B cell (primary cell): ENCODE measurements around the gene THSD4. TPM values are rescaled to one million over a fixed set of nuclear protein-coding genes. Genes with fewer than 3 reads are reported as not detected.

Experiments used
- ATAC-seq: fragments of 200-7000 bp; cut with Tn5 transposase; one replicate; pipeline ENCODE4 v1.10.0; 2021; ENCODE audit warnings: low read depth, mild to moderate bottlenecking, moderate number of reproducible peaks, moderate library complexity
- CTCF ChIA-PET: fragments of 350-600 bp; sonication (Branson Sonifier 250); formaldehyde crosslinking; loops from one replicate; lab custom pipeline; 2021; ENCODE audit warnings: antibody characterized with exemption, inconsistent platforms; lab: Charles Lee
- POLR2A ChIA-PET: fragments of 350-600 bp; sonication (Branson Sonifier 250); formaldehyde crosslinking; loops from one replicate; lab custom pipeline; 2021; ENCODE audit warnings: antibody characterized with exemption; lab: Charles Lee
- DNase-seq: peaks from one replicate; pipeline ENCODE4 v3.0.0; 2013
- H2AFZ ChIP-seq: 2 replicates; pipeline ENCODE4 v1.6.1; 2012; ENCODE audit warnings: mild to moderate bottlenecking, low read depth, low read length; ENCODE audit not compliant: insufficient read depth, poor library complexity, severe bottlenecking
- H3K27ac ChIP-seq, 2 donors: 1 replicate in 1 of 2; 2 replicates in 1 of 2; pipeline ENCODE4 v1.5.1; 2012 to 2013; ENCODE audit warnings: low read length in 2 of 2, mild to moderate bottlenecking in 2 of 2, moderate library complexity in 1 of 2
- H3K27me3 ChIP-seq, 4 experiments: fragments of 200-600 bp in 1 of 4; sonication (generic) in 1 of 4; replicated peaks in 1 of 4; 1 replicate in 2 of 4; 2 replicates in 2 of 4; pipeline versions ENCODE4 v1.6.1 to v1.7.0; 2013 to 2016; ENCODE audit warnings: low read length in 3 of 4, mild to moderate bottlenecking in 2 of 4, mixed read lengths in 1 of 4, moderate library complexity in 1 of 4; ENCODE audit not compliant: insufficient read depth in 4 of 4, control insufficient read depth in 3 of 4; ENCODE audit errors: control extremely low read depth in 1 of 4
- H3K36me3 ChIP-seq, 2 experiments: replicated peaks in 1 of 2; 1 replicate in 1 of 2; 2 replicates in 1 of 2; pipeline versions ENCODE4 v1.6.1 to v1.7.1; 2013; ENCODE audit warnings: low read length in 1 of 2; ENCODE audit not compliant: insufficient read depth in 2 of 2, control insufficient read depth in 1 of 2; ENCODE audit errors: control extremely low read depth in 1 of 2, extremely low read depth in 1 of 2
- H3K4me1 ChIP-seq, 2 donors: fragments of 200-600 bp in 1 of 2; sonication (generic) in 1 of 2; 1 replicate in 1 of 2; 2 replicates in 1 of 2; pipeline versions ENCODE4 v1.5.1 to v1.6.1; 2013 to 2017; ENCODE audit warnings: low read length in 2 of 2; ENCODE audit not compliant: control insufficient read depth in 2 of 2, insufficient read depth in 2 of 2
- H3K4me2 ChIP-seq: replicated peaks from 2 replicates; pipeline ENCODE3; 2012; ENCODE audit warnings: mild to moderate bottlenecking, low read depth, low read length; ENCODE audit not compliant: poor library complexity, severe bottlenecking
- H3K4me3 ChIP-seq, 5 experiments: fragments of 200-600 bp in 1 of 5; sonication (generic) in 1 of 5; 1 replicate in 3 of 5; 2 replicates in 2 of 5; pipeline versions ENCODE4 v1.5.1 to v1.7.0; 2011 to 2016; ENCODE audit warnings: low read length in 4 of 5, mild to moderate bottlenecking in 4 of 5, low read depth in 2 of 5, control low read depth in 1 of 5, moderate library complexity in 1 of 5; ENCODE audit not compliant: insufficient read depth in 1 of 5; ENCODE audit errors: control extremely low read depth in 1 of 5, extremely low read depth in 1 of 5
- H3K79me2 ChIP-seq: fragments of 200-600 bp; sonication (generic); one replicate; pipeline ENCODE4 v1.6.0; 2016; ENCODE audit warnings: low read length; ENCODE audit not compliant: control insufficient read depth, insufficient read depth
- H3K9ac ChIP-seq: fragments of 200-600 bp; sonication (generic); 2 replicates; pipeline ENCODE4 v1.6.1; 2017; ENCODE audit warnings: mild to moderate bottlenecking, low read length, moderate library complexity
- H3K9me3 ChIP-seq, 3 donors: one replicate each; pipeline versions ENCODE4 v1.6.1 to v1.7.1; 2013; ENCODE audit warnings: low read length in 2 of 3; ENCODE audit not compliant: control insufficient read depth in 2 of 3, insufficient read depth in 1 of 3; ENCODE audit errors: control extremely low read depth in 1 of 3
- H4K20me1 ChIP-seq: 2 replicates; pipeline ENCODE4 v1.6.0; 2012; ENCODE audit warnings: mild to moderate bottlenecking, low read length; ENCODE audit not compliant: insufficient read depth, control insufficient read depth, poor library complexity, severe bottlenecking
- H3K27ac Mint-ChIP-seq: one replicate; pipeline ENCODE4 v1.8.0; 2021; ENCODE audit warnings: mixed read lengths
- H3K27me3 Mint-ChIP-seq: one replicate; pipeline ENCODE4 v1.8.0; 2021; ENCODE audit warnings: mixed read lengths
- H3K4me1 Mint-ChIP-seq: one replicate; pipeline ENCODE4 v1.8.0; 2021; ENCODE audit warnings: mixed read lengths
- H3K4me3 Mint-ChIP-seq: one replicate; pipeline ENCODE4 v1.8.0; 2021; ENCODE audit warnings: mixed read lengths
- H3K9me3 Mint-ChIP-seq: one replicate; pipeline ENCODE4 v1.8.0; 2022; ENCODE audit warnings: mixed read lengths; ENCODE audit not compliant: insufficient read depth
- EZH2 ChIP-seq: IDR thresholded peaks from 2 replicates; pipeline ENCODE4 v1.6.1; 2012; ENCODE audit warnings: borderline replicate concordance, low read depth, mild to moderate bottlenecking, moderate library complexity, low read length; ENCODE audit not compliant: insufficient read depth, poor library complexity, severe bottlenecking
- WGBS: methylation state at CpG from one replicate; pipeline ENCODE4 v1.1.5; 2013; ENCODE audit warnings: missing lambda C conversion rate; ENCODE audit not compliant: insufficient coverage; 5-methylcytosine and 5-hydroxymethylcytosine counted together
- intact Hi-C: fragments of 100-400 bp; cut with micrococcal nuclease; formaldehyde crosslinking; loops from one replicate; pipeline ENCODE4 v1.10.0; 2022
- polyA plus RNA-seq: library from polyadenylated mRNA; depleted of rRNA; stranded (reverse); fragments of >200 nt; gene quantifications from 2 replicates; pipeline ENCODE4 v1.2.3, GENCODE V29; 2012
- total RNA-seq, 2 donors: library from RNA; stranded (reverse); fragments of 120-200 nt in 1 of 2; gene quantifications; 1 replicate in 1 of 2; 2 replicates in 1 of 2; pipeline versions ENCODE4 v1.2.3 to v1.2.4, GENCODE V29; 2013 to 2022
- TF ChIP-seq, protein P1 (sequence below): fragments of 200-600 bp; IDR thresholded peaks from one replicate; pipeline ENCODE4 v1.8.0; 2022; ENCODE audit warnings: antibody characterized with exemption, mild to moderate bottlenecking

The THSD4 gene
- total and polyA plus RNA-seq, 2 donors (not counting 1 experiment from before 2014, with no cell fraction given), result not detected

DNA sequence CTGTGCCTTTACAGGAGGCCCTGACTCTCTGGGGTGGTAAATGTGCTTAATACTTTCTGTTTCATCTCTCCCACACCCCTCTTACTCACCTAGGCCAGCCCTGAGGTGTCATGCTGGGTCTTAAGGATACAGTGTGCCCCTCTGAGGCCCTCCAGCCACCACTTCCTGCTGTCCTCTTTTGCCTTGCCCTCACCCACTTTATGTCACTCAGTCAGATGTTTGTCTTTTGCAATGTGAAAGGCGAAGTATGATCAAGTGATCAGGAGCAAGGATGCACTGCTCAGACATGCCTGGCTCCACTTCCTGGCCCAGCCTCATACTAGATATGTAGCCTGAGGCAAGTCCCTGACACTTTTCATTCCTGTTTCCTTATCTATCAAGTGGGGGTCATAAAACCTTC is 356.1 kb downstream of the THSD4 start:
- WGBS, result 83% methylated on average over 1 of the region's 1 CpG
- POLR2A ChIA-PET, result no interaction called here

DNA sequence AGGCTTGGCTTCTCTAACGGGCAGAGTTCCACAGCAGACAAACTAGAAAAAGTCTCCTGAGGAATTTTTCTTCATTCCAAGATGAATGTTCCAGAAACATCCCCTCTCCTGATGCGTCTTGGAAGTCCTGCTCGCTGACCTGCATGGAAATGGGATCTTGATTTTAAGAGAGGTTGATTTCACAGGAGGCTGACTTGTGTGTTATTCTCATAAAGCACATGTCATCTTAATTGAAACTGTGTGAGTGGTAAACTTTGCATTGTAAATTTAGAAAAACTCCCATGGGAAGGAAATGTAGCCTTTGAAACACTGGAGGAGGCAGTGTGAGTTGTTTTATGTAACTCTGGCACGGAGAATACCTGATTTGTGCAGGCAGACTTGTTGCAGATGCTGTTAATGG is 357.3 kb downstream of the THSD4 start:
- no peaks in the 10 kb centered on the region for H3K79me2 ChIP-seq
- CTCF ChIA-PET, result no interaction called here
- no peak overlapping the region for H3K27ac ChIP-seq
- POLR2A ChIA-PET, result no interaction called here
- no peak overlapping the region for H2AFZ ChIP-seq
- peaks cover 13% of the 10 kb centered on the region for H3K4me1 Mint-ChIP-seq
- no peak overlapping the region for H3K27ac Mint-ChIP-seq
- no peak for ATAC-seq
- no peaks in the 10 kb centered on the region for H3K36me3 ChIP-seq
- no peak overlapping the region for H3K4me2 ChIP-seq
- no peaks in the 10 kb centered on the region for H4K20me1 ChIP-seq
- no peaks in the 10 kb centered on the region for H3K27me3 ChIP-seq
- no peak overlapping the region for H3K9ac ChIP-seq
- TF ChIP-seq, protein P1, sequence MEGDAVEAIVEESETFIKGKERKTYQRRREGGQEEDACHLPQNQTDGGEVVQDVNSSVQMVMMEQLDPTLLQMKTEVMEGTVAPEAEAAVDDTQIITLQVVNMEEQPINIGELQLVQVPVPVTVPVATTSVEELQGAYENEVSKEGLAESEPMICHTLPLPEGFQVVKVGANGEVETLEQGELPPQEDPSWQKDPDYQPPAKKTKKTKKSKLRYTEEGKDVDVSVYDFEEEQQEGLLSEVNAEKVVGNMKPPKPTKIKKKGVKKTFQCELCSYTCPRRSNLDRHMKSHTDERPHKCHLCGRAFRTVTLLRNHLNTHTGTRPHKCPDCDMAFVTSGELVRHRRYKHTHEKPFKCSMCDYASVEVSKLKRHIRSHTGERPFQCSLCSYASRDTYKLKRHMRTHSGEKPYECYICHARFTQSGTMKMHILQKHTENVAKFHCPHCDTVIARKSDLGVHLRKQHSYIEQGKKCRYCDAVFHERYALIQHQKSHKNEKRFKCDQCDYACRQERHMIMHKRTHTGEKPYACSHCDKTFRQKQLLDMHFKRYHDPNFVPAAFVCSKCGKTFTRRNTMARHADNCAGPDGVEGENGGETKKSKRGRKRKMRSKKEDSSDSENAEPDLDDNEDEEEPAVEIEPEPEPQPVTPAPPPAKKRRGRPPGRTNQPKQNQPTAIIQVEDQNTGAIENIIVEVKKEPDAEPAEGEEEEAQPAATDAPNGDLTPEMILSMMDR, result no peak
- no peak for TF ChIP-seq EZH2
- no peaks in the 10 kb centered on the region for H3K9me3 ChIP-seq
- no peak overlapping the region for H3K4me3 Mint-ChIP-seq
- WGBS, result 67% methylated on average over 1 of the region's 4 CpGs
- peaks cover 0 to 3% of the 10 kb centered on the region in 2 donors for H3K4me1 ChIP-seq
- no peak for DNase-seq
- H3K4me3 ChIP-seq, result no peak overlapping the region
- H3K27me3 Mint-ChIP-seq, result peaks cover 9% of the 10 kb centered on the region
- intact Hi-C loops, result no loop called here
- H3K9me3 Mint-ChIP-seq, result no peaks in the 10 kb centered on the region

More for the DNA sequence above, 356.1 kb downstream of the THSD4 start:
- no peak overlapping the region for H3K27ac Mint-ChIP-seq
- Histone ChIP-seq H3K4me2 (no peak overlapping the region), H3K36me3 (no peaks in the 10 kb centered on the region), H3K27ac (no peak overlapping the region), H4K20me1 (no peaks in the 10 kb centered on the region), H3K79me2 (no peaks in the 10 kb centered on the region), H3K27me3 (no peaks in the 10 kb centered on the region), H3K9ac (no peak overlapping the region), H2AFZ (no peak overlapping the region), H3K9me3 (no peaks in the 10 kb centered on the region), H3K4me3 (no peak overlapping the region), H3K4me1 (no peaks in the 10 kb centered on the region)
- H3K27me3 Mint-ChIP-seq, result peaks cover 12% of the 10 kb centered on the region
- ATAC-seq (no peak), DNase-seq (no peak)
- no peak overlapping the region for H3K4me3 Mint-ChIP-seq
- H3K4me1 Mint-ChIP-seq, result peaks cover 3% of the 10 kb centered on the region
- H3K9me3 Mint-ChIP-seq, result no peaks in the 10 kb centered on the region
- no peak for TF ChIP-seq EZH2
- TF ChIP-seq, protein P1, result no peak
- CTCF ChIA-PET, result no interaction called here
- intact Hi-C loops, result no loop called here
